ENCODE data around the gene DRAP1.
"Not testable (repeated sequence)": the region's sequence is repeated elsewhere in the genome, so short reads cannot be mapped to it uniquely, and the experiment has no call there.

Gene DRAP1

GRCh38 chr11:65891219-65892136 lies 27.7 kb upstream of the DRAP1 start:
- peak in 1 of 3 experiments; percentile 4 for TF ChIP-seq CTCF (IDR thresholded peaks at IDR 0.05; ENCODE audit: unreplicated experiment in 3 of 3)
- Mint-ChIP-seq H3K4me3 (peak overlapping the region; percentile 81 to 92 (median 84)), H3K27me3 (ENCODE audit: low read depth) (peaks cover 24% of the 10 kb centered on the region), H3K9me3 (no peaks in the 10 kb centered on the region), H3K4me1 (peaks cover 40% of the 10 kb centered on the region), H3K36me3 (ENCODE audit: low read depth) (peaks cover 5% of the 10 kb centered on the region), H3K27ac (peak overlapping the region in 2 of 3 experiments; percentile 14 to 50)

- H3K36me3 Mint-ChIP-seq (ENCODE audit: low read depth); H3K9me3 Mint-ChIP-seq: not testable (repeated sequence)
- Mint-ChIP-seq H3K27me3 (ENCODE audit: low read depth) (peaks cover 30% of the 10 kb centered on the region), H3K4me3 (peak overlapping the region; percentile 72 to 84 (median 81)), H3K4me1 (peaks cover 34% of the 10 kb centered on the region), H3K27ac (peak overlapping the region in 2 of 3 experiments; percentile 14 to 50)
Observed at GRCh38 chr11:65892137-65892540, 27.1 kb upstream of the DRAP1 start.

GRCh38 chr11:65892661-65893317 lies 26.4 kb upstream of the DRAP1 start:
- TF ChIP-seq CTCF (IDR thresholded peaks at IDR 0.05; ENCODE audit: unreplicated experiment in 3 of 3) = no peak
- Mint-ChIP-seq H3K27me3 (ENCODE audit: low read depth) (peaks cover 37% of the 10 kb centered on the region), H3K9me3 (no peaks in the 10 kb centered on the region), H3K27ac (peak overlapping the region in 1 of 3 experiments; percentile 14), H3K4me1 (peaks cover 34% of the 10 kb centered on the region), H3K36me3 (ENCODE audit: low read depth) (no peaks in the 10 kb centered on the region), H3K4me3 (peak overlapping the region; percentile 72 to 84 (median 81))

GRCh38 chr11:65894034-65894591 lies 25.1 kb upstream of the DRAP1 start:
- Mint-ChIP-seq H3K4me3 (peak overlapping the region; percentile 34 to 64 (median 37)), H3K36me3 (ENCODE audit: low read depth) (no peaks in the 10 kb centered on the region), H3K27ac (peak overlapping the region in 2 of 3 experiments; percentile 30 to 60), H3K9me3 (no peaks in the 10 kb centered on the region), H3K27me3 (ENCODE audit: low read depth) (peaks cover 50% of the 10 kb centered on the region), H3K4me1 (peaks cover 33% of the 10 kb centered on the region)
- no peak for TF ChIP-seq CTCF (IDR thresholded peaks at IDR 0.05; ENCODE audit: unreplicated experiment in 3 of 3)

- TF ChIP-seq CTCF (IDR thresholded peaks at IDR 0.05; ENCODE audit: unreplicated experiment in 3 of 3) = no peak
- Mint-ChIP-seq H3K9me3 (no peaks in the 10 kb centered on the region), H3K27ac (no peak overlapping the region), H3K4me3 (peak overlapping the region in 2 of 3 experiments; percentile 3 to 40), H3K36me3 (ENCODE audit: low read depth) (no peaks in the 10 kb centered on the region), H3K27me3 (ENCODE audit: low read depth) (peaks cover 61% of the 10 kb centered on the region), H3K4me1 (peaks cover 21% of the 10 kb centered on the region)
Observed at GRCh38 chr11:65895482-65895981, 23.7 kb upstream of the DRAP1 start.
